ENCODE results near the gene TNFSF13. TPM values are rescaled to one million over a fixed set of nuclear protein-coding genes. Genes with fewer than 3 reads are reported as not detected.

The TNFSF13 gene
- total and polyA plus RNA-seq, 12 donors, result 4.1 to 25.0 (median 7.6) TPM

DNA sequence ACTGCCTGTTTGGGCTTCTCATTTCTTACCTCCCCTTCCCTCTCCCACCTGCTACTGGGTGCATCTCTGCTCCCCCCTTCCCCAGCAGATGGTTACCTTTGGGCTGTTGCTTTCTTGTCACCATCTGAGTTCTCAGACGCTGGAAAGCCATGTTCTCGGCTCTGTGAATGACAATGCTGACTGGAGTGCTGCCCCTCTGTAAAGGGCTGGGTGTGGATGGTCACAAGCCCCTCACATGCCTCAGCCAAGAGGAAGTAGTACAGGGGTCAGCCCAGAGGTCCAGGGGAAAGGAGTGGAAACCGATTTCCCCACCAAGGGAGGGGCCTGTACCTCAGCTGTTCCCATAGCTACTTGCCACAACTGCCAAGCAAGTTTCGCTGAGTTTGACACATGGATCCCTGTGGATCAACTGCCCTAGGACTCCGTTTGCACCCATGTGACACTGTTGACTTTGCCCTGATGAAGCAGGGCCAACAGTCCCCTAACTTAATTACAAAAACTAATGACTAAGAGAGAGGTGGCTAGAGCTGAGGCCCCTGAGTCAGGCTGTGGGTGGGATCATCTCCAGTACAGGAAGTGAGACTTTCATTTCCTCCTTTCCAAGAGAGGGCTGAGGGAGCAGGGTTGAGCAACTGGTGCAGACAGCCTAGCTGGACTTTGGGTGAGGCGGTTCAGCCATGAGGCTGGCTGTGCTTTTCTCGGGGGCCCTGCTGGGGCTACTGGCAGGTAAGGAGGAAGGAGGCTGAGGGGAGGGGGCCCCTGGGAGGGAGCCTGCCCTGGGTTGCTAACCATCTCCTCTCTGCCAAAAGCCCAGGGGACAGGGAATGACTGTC is 20.7 kb downstream of the TNFSF13 start, which contains the start of gene CD68:
CD68 (plus strand) TSS at position 638 of the 833 bp plus-strand sequence; CDS start at position 678, 40 bp downstream.
- Histone ChIP-seq H3K27ac (peak within 1 kb of the TSS; percentile 13 to 94 (median 78)), H3K36me3 (peaks cover 9 to 59% (median 47%) of the 10 kb centered on the region in 9 donors), H3K9me3 (no peaks in the 10 kb centered on the region), H3K4me1 (peaks cover 18 to 85% (median 52%) of the 10 kb centered on the region in 9 donors), H3K27me3 (no peaks in the 10 kb centered on the region), H3K4me3 (peak within 1 kb of the TSS in 7 of 10 donors; percentile 18 to 66 (median 40))
- DNase-seq (peak; percentile 47 to 64), ATAC-seq (peak; percentile 12 to 60 (median 16))
- TF ChIP-seq, protein P1, sequence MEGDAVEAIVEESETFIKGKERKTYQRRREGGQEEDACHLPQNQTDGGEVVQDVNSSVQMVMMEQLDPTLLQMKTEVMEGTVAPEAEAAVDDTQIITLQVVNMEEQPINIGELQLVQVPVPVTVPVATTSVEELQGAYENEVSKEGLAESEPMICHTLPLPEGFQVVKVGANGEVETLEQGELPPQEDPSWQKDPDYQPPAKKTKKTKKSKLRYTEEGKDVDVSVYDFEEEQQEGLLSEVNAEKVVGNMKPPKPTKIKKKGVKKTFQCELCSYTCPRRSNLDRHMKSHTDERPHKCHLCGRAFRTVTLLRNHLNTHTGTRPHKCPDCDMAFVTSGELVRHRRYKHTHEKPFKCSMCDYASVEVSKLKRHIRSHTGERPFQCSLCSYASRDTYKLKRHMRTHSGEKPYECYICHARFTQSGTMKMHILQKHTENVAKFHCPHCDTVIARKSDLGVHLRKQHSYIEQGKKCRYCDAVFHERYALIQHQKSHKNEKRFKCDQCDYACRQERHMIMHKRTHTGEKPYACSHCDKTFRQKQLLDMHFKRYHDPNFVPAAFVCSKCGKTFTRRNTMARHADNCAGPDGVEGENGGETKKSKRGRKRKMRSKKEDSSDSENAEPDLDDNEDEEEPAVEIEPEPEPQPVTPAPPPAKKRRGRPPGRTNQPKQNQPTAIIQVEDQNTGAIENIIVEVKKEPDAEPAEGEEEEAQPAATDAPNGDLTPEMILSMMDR (IDR thresholded peaks at IDR 0.05), result no peak
- WGBS, 2 donors, result 28 to 30% methylated on average over 7 of the region's 7 CpGs
- intact Hi-C loops (cut with DNase I), result loop anchor here in 1 of 10 donors (10.0 kb wide), 1 partner anchor 324 kb away; the partner anchor contains the start of genes CTDNEP1 and ELP5

DNA sequence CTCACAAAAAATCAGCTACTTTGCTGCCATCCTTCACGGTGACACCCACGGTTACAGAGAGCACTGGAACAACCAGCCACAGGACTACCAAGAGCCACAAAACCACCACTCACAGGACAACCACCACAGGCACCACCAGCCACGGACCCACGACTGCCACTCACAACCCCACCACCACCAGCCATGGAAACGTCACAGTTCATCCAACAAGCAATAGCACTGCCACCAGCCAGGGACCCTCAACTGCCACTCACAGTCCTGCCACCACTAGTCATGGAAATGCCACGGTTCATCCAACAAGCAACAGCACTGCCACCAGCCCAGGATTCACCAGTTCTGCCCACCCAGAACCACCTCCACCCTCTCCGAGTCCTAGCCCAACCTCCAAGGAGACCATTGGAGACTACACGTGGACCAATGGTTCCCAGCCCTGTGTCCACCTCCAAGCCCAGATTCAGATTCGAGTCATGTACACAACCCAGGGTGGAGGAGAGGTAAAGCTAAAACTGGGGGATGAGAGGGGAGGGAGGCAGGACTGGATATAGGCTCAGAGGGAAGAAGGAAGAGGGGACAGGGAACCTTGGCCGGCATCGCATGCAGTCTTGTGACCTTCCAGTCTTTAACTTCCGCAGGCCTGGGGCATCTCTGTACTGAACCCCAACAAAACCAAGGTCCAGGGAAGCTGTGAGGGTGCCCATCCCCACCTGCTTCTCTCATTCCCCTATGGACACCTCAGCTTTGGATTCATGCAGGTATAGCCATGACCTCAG is 21.5 kb downstream of the TNFSF13 start:
- Histone ChIP-seq H3K4me3 (peak overlapping the region in 7 of 10 donors; percentile 18 to 66 (median 40)), H3K27ac (peak overlapping the region; percentile 13 to 94 (median 78)), H3K36me3 (peaks cover 9 to 51% (median 40%) of the 10 kb centered on the region in 9 donors), H3K4me1 (peaks cover 13 to 85% (median 51%) of the 10 kb centered on the region in 9 donors), H3K9me3 (no peaks in the 10 kb centered on the region), H3K27me3 (no peaks in the 10 kb centered on the region)
- ATAC-seq (no peak), DNase-seq (no peak)
- TF ChIP-seq, protein P1 (IDR thresholded peaks at IDR 0.05), result no peak
- intact Hi-C loops (cut with DNase I), result loop anchor here in 3 of 10 donors (5.0 to 10.0 kb wide), 3 partner anchors 107 to 325 kb away; partner anchors contain the start of genes TP53 (in 2 of the 3), WRAP53 (in 2 of the 3), CTDNEP1 (in 1 of the 3) and ELP5 (in 1 of the 3)
- 70 to 71% methylated on average over 12 of the region's 12 CpGs for WGBS, 2 donors

DNA sequence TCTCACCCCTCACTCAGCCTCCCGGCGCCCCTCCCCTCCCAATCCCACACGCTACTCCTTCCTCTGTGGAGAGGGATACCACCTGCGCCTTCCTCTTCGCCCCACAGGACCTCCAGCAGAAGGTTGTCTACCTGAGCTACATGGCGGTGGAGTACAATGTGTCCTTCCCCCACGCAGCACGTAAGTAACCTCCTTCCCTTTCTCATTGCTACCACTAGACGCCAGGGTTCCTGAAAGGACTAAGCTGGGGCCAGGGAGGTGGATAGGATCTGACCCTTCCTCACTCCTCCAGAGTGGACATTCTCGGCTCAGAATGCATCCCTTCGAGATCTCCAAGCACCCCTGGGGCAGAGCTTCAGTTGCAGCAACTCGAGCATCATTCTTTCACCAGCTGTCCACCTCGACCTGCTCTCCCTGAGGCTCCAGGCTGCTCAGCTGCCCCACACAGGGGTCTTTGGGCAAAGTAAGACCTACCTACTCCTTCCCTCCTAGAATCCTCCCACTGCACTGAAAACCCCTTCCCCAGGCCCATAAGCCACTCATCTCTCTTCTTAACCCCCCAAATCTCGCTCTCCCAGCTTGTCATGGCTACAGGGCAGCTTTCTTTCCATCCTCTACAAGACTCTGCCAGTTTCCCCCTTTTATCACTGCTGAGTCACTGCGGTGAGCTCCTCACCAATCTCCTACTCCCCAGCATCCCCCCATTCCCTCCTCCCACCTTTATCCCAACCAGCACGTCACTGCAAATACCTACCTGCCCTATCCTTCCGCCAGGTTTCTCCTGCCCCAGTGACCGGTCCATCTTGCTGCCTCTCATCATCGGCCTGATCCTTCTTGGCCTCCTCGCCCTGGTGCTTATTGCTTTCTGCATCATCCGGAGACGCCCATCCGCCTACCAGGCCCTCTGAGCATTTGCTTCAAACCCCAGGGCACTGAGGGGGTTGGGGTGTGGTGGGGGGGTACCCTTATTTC is 22.3 kb downstream of the TNFSF13 start:
- intact Hi-C loops (cut with DNase I), result loop anchor here in 3 of 10 donors (5.0 to 10.0 kb wide), 2 partner anchors 106 to 146 kb away; partner anchors contain the start of genes TP53 (in 2 of the 3), WRAP53 (in 2 of the 3), FGF11 (in 1 of the 3) and TMEM102 (in 1 of the 3)
- Histone ChIP-seq H3K4me1 (peaks cover 9 to 82% (median 42%) of the 10 kb centered on the region in 9 donors), H3K27me3 (no peaks in the 10 kb centered on the region), H3K9me3 (no peaks in the 10 kb centered on the region), H3K36me3 (peaks cover 9 to 43% (median 31%) of the 10 kb centered on the region in 9 donors), H3K27ac (peak overlapping the region in 8 of 10 donors; percentile 47 to 94 (median 81)), H3K4me3 (peak overlapping the region in 7 of 10 donors; percentile 18 to 66 (median 40))
- DNase-seq, result no peak
- WGBS, 2 donors, result 85 to 87% methylated on average over 23 of the region's 23 CpGs
- no peak for ATAC-seq
- TF ChIP-seq, protein P1 (IDR thresholded peaks at IDR 0.05), result no peak
